ENCODE measurements around the gene KIRREL3. TPM values are rescaled to one million over a fixed set of nuclear protein-coding genes. Genes with fewer than 3 reads are reported as not detected.

KIRREL3 gene
- total and polyA plus RNA-seq, 4 donors, result 0.02 to 0.71 (median 0.15) TPM; not detected in 1

DNA sequence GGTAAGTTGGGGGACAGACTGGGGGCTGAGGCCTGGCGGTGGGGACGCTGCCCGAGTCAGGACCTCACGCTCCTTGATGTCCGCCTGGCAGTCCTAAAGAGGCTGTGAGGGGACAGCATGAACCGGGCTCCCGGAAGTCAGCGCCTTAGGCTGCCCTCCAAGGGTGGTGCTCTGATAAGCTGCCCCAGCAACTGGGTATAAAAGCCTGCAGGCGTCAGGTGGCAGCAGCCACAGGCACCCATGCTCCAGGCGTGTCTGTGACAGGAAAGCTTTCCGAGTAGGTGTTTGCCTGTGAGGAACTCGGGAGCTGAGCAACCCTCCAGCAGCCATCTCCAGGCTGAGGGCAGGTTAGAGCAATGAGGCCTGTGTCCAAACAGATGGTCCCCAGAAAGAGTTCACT is 592.1 kb downstream of the KIRREL3 start:
- DNase-seq, result no peak
- peaks cover 0 to 23% (median 20%) of the 10 kb centered on the region in 4 donors for H3K36me3 ChIP-seq (ENCODE audit: control insufficient read depth in 4 of 4, insufficient read depth in 4 of 4, low read length in 4 of 4)
- no peak for ATAC-seq (ENCODE audit: insufficient read depth, low FRiP score)
- no peak overlapping the region for H3K9ac ChIP-seq (ENCODE audit: insufficient read depth in 1 of 2, low read length in 2 of 2)
- WGBS, 2 donors, result 93 to 95% methylated on average over 12 of the region's 12 CpGs
- no peaks in the 10 kb centered on the region for H3K27me3 ChIP-seq (ENCODE audit: control insufficient read depth in 3 of 3, insufficient read depth in 3 of 3, low read length in 2 of 3)
- TF ChIP-seq, protein P1, sequence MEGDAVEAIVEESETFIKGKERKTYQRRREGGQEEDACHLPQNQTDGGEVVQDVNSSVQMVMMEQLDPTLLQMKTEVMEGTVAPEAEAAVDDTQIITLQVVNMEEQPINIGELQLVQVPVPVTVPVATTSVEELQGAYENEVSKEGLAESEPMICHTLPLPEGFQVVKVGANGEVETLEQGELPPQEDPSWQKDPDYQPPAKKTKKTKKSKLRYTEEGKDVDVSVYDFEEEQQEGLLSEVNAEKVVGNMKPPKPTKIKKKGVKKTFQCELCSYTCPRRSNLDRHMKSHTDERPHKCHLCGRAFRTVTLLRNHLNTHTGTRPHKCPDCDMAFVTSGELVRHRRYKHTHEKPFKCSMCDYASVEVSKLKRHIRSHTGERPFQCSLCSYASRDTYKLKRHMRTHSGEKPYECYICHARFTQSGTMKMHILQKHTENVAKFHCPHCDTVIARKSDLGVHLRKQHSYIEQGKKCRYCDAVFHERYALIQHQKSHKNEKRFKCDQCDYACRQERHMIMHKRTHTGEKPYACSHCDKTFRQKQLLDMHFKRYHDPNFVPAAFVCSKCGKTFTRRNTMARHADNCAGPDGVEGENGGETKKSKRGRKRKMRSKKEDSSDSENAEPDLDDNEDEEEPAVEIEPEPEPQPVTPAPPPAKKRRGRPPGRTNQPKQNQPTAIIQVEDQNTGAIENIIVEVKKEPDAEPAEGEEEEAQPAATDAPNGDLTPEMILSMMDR (IDR thresholded peaks at IDR 0.05; ENCODE audit: control extremely low read depth, extremely low read depth), result no peak
- H3K27ac ChIP-seq (ENCODE audit: low read depth in 1 of 2, low read length in 1 of 2), result no peak overlapping the region
- no peak overlapping the region for H3K4me3 ChIP-seq
- peaks cover 0 to 8% (median 5%) of the 10 kb centered on the region in 5 donors for H3K4me1 ChIP-seq (ENCODE audit: control insufficient read depth in 5 of 5, insufficient read depth in 5 of 5, low read length in 5 of 5)
- H3K9me3 ChIP-seq (ENCODE audit: control insufficient read depth in 4 of 4, insufficient read depth in 3 of 4, low read length in 3 of 4), result no peaks in the 10 kb centered on the region

DNA sequence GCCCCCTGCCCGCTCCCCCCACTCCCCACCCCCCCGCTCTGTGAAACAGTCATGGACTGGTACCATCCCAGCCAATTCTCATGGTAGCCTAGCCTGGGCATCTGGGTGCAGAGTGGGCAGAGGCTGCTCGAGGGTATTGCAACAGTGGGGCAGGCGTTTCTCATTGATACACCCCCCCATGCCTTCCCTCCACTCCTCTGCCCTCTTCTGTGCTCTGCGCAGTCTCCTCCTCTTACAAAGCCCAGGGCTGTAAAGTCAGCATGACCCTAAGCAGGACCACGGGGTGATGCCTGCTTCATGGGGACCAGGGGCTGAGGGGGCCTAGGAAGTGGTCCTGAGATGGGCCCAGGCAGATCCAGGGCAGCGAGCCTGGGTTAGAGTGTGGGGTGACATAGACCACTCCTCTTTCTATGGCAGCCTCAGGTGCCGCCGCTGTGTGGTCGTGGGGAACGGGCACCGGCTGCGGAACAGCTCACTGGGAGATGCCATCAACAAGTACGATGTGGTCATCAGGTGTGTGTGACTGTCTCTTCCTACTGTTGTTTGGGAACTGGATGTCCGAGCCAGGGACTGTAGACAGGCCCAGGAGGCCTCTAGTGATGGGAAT is 592.8 kb downstream of the KIRREL3 start:
- no peak overlapping the region for H3K27ac ChIP-seq (ENCODE audit: low read depth in 1 of 2, low read length in 1 of 2)
- no peaks in the 10 kb centered on the region for H3K9me3 ChIP-seq (ENCODE audit: control insufficient read depth in 4 of 4, insufficient read depth in 3 of 4, low read length in 3 of 4)
- DNase-seq (no peak), ATAC-seq (ENCODE audit: insufficient read depth, low FRiP score) (no peak)
- no peak overlapping the region for H3K9ac ChIP-seq (ENCODE audit: insufficient read depth in 1 of 2, low read length in 2 of 2)
- H3K4me1 ChIP-seq (ENCODE audit: control insufficient read depth in 5 of 5, insufficient read depth in 5 of 5, low read length in 5 of 5), result peaks cover 0 to 14% (median 5%) of the 10 kb centered on the region in 5 donors
- 91 to 93% methylated on average over 15 of the region's 15 CpGs for WGBS, 2 donors
- H3K36me3 ChIP-seq (ENCODE audit: control insufficient read depth in 4 of 4, insufficient read depth in 4 of 4, low read length in 4 of 4), result peaks cover 0 to 21% (median 15%) of the 10 kb centered on the region in 4 donors
- TF ChIP-seq, protein P1 (IDR thresholded peaks at IDR 0.05; ENCODE audit: control extremely low read depth, extremely low read depth), result no peak
- no peaks in the 10 kb centered on the region for H3K27me3 ChIP-seq (ENCODE audit: control insufficient read depth in 3 of 3, insufficient read depth in 3 of 3, low read length in 2 of 3)
- no peak overlapping the region for H3K4me3 ChIP-seq

DNA sequence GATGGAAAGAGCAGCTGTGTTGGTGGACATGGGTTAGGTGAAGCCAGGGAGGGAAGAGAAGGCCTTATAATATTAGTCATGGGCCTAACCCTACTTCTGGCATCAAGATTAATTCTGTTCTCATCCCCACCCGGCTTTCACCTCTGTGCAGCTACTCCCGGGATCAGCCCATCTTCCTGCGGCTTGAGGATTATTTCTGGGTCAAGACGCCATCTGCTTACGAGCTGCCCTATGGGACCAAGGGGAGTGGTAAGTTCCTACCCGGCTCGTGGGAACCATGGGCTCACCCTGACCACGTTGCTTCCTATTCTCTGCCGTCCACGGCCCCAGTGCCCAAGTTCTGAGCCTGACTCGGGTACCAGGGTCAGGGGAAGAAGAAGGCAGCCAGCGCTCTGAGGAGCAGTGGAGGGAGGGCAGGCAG is 593.5 kb downstream of the KIRREL3 start:
- H3K27ac ChIP-seq (ENCODE audit: low read depth in 1 of 2, low read length in 1 of 2), result peak overlapping the region in 1 of 2 donors; percentile 21
- ATAC-seq (ENCODE audit: insufficient read depth, low FRiP score) (no peak), DNase-seq (no peak)
- WGBS, 2 donors, result 72 to 85% methylated on average over 12 of the region's 12 CpGs
- no peak overlapping the region for H3K9ac ChIP-seq (ENCODE audit: insufficient read depth in 1 of 2, low read length in 2 of 2)
- no peaks in the 10 kb centered on the region for H3K27me3 ChIP-seq (ENCODE audit: control insufficient read depth in 3 of 3, insufficient read depth in 3 of 3, low read length in 2 of 3)
- H3K4me1 ChIP-seq (ENCODE audit: control insufficient read depth in 5 of 5, insufficient read depth in 5 of 5, low read length in 5 of 5), result peaks cover 0 to 18% (median 4%) of the 10 kb centered on the region in 5 donors
- H3K36me3 ChIP-seq (ENCODE audit: control insufficient read depth in 4 of 4, insufficient read depth in 4 of 4, low read length in 4 of 4), result peaks cover 0 to 21% (median 12%) of the 10 kb centered on the region in 4 donors
- H3K4me3 ChIP-seq, result no peak overlapping the region
- no peaks in the 10 kb centered on the region for H3K9me3 ChIP-seq (ENCODE audit: control insufficient read depth in 4 of 4, insufficient read depth in 3 of 4, low read length in 3 of 4)
- TF ChIP-seq, protein P1 (IDR thresholded peaks at IDR 0.05; ENCODE audit: control extremely low read depth, extremely low read depth), result no peak
